Stimulated activated naive CD8-positive, alpha-beta T cell treated with anti-CD3 and anti-CD28 coated beads, Interleukin-15, Interleukin-2, amounts not matched to agents 100 ng/mL and 50 ng/mL, for 24 hours (primary cell): Measurements from ENCODE around the gene S1PR5.
"Not testable (repeated sequence)": the region's sequence is repeated elsewhere in the genome, so short reads cannot be mapped to it uniquely, and the experiment has no call there.

Experiments
- H3K27ac Mint-ChIP-seq: one replicate; pipeline ENCODE4 v1.8.0; 2021; ENCODE audit warnings: mild to moderate bottlenecking, mixed read lengths
- H3K27me3 Mint-ChIP-seq: one replicate; pipeline ENCODE4 v1.8.0; 2021; ENCODE audit warnings: mixed read lengths
- H3K36me3 Mint-ChIP-seq: one replicate; pipeline ENCODE4 v1.8.0; 2021; ENCODE audit warnings: low read depth, mixed read lengths
- H3K4me1 Mint-ChIP-seq: one replicate; pipeline ENCODE4 v1.8.0; 2021; ENCODE audit warnings: low read depth, mixed read lengths
- H3K4me3 Mint-ChIP-seq: one replicate; pipeline ENCODE4 v1.8.0; 2021; ENCODE audit warnings: mild to moderate bottlenecking, mixed read lengths
- H3K9me3 Mint-ChIP-seq: one replicate; pipeline ENCODE4 v1.8.0; 2021; ENCODE audit warnings: mixed read lengths

Gene S1PR5

GRCh38 chr19:10551698-10552301 is 34.6 kb upstream of the S1PR5 start:
- H3K4me3 Mint-ChIP-seq = no peak overlapping the region
- no peaks in the 10 kb centered on the region for H3K27me3 Mint-ChIP-seq
- H3K27ac Mint-ChIP-seq = peak overlapping the region; percentile 49
- peaks cover 52% of the 10 kb centered on the region for H3K36me3 Mint-ChIP-seq
- peaks cover 54% of the 10 kb centered on the region for H3K4me1 Mint-ChIP-seq
- H3K9me3 Mint-ChIP-seq = no peaks in the 10 kb centered on the region

GRCh38 chr19:10551006-10551405 is 33.8 kb upstream of the S1PR5 start:
- peaks cover 50% of the 10 kb centered on the region for H3K4me1 Mint-ChIP-seq
- H3K4me3 Mint-ChIP-seq, H3K9me3 Mint-ChIP-seq, H3K27me3 Mint-ChIP-seq: not testable (repeated sequence)
- peak overlapping the region; percentile 45 for H3K27ac Mint-ChIP-seq
- peaks cover 49% of the 10 kb centered on the region for H3K36me3 Mint-ChIP-seq

GRCh38 chr19:10550336-10550735 is 33.1 kb upstream of the S1PR5 start:
- Mint-ChIP-seq H3K27ac (no peak overlapping the region), H3K27me3 (no peaks in the 10 kb centered on the region), H3K4me1 (peaks cover 45% of the 10 kb centered on the region), H3K36me3 (peaks cover 45% of the 10 kb centered on the region), H3K9me3 (no peaks in the 10 kb centered on the region), H3K4me3 (no peak overlapping the region)

- Mint-ChIP-seq H3K36me3 (peaks cover 40% of the 10 kb centered on the region), H3K27me3 (no peaks in the 10 kb centered on the region), H3K9me3 (no peaks in the 10 kb centered on the region), H3K4me1 (peaks cover 44% of the 10 kb centered on the region), H3K4me3 (no peak overlapping the region), H3K27ac (no peak overlapping the region)
These were observed 32.5 kb upstream of the S1PR5 start for GRCh38 chr19:10549733-10550132.

GRCh38 chr19:10548746-10549276 is 31.6 kb upstream of the S1PR5 start:
- Mint-ChIP-seq H3K4me1 (peaks cover 40% of the 10 kb centered on the region), H3K36me3 (peaks cover 31% of the 10 kb centered on the region), H3K27me3 (no peaks in the 10 kb centered on the region), H3K4me3 (no peak overlapping the region), H3K27ac (no peak overlapping the region), H3K9me3 (no peaks in the 10 kb centered on the region)

GRCh38 chr19:10546817-10547216 is 29.6 kb upstream of the S1PR5 start:
- H3K27me3 Mint-ChIP-seq = no peaks in the 10 kb centered on the region
- peaks cover 12% of the 10 kb centered on the region for H3K36me3 Mint-ChIP-seq
- H3K27ac Mint-ChIP-seq = no peak overlapping the region
- no peaks in the 10 kb centered on the region for H3K9me3 Mint-ChIP-seq
- H3K4me1 Mint-ChIP-seq = peaks cover 20% of the 10 kb centered on the region
- H3K4me3 Mint-ChIP-seq = no peak overlapping the region

- Mint-ChIP-seq H3K4me1 (peaks cover 10% of the 10 kb centered on the region), H3K27ac (peak overlapping the region; percentile 62)
These were observed 27.6 kb upstream of the S1PR5 start for GRCh38 chr19:10544753-10545251.

GRCh38 chr19:10544242-10544752 is 27.1 kb upstream of the S1PR5 start:
- Mint-ChIP-seq H3K9me3 (no peaks in the 10 kb centered on the region), H3K4me3 (peak overlapping the region; percentile 87), H3K4me1 (peaks cover 10% of the 10 kb centered on the region), H3K27me3 (peaks cover 6% of the 10 kb centered on the region), H3K27ac (peak overlapping the region; percentile 62), H3K36me3 (peaks cover 9% of the 10 kb centered on the region)

More at GRCh38 chr19:10544753-10545251, 27.6 kb upstream of the S1PR5 start:
- H3K36me3 Mint-ChIP-seq = peaks cover 9% of the 10 kb centered on the region
- H3K27me3 Mint-ChIP-seq = peaks cover 4% of the 10 kb centered on the region
- no peaks in the 10 kb centered on the region for H3K9me3 Mint-ChIP-seq
- H3K4me3 Mint-ChIP-seq = peak overlapping the region; percentile 87

GRCh38 chr19:10543420-10544241 is 26.4 kb upstream of the S1PR5 start, which contains the start of gene ATG4D:
Gene ATG4D (plus strand): TSS chr19:10543904. CDS start chr19:10544091, 187 bp downstream.
- H3K27me3 Mint-ChIP-seq = peaks cover 9% of the 10 kb centered on the region
- H3K9me3 Mint-ChIP-seq = no peaks in the 10 kb centered on the region
- peaks cover 10% of the 10 kb centered on the region for H3K4me1 Mint-ChIP-seq
- H3K27ac Mint-ChIP-seq = peak within 1 kb of the TSS; percentile 62
- H3K4me3 Mint-ChIP-seq = peak within 1 kb of the TSS; percentile 87
- peaks cover 3% of the 10 kb centered on the region for H3K36me3 Mint-ChIP-seq

- peak overlapping the region; percentile 45 for H3K27ac Mint-ChIP-seq
- no peaks in the 10 kb centered on the region for H3K9me3 Mint-ChIP-seq
- peaks cover 13% of the 10 kb centered on the region for H3K27me3 Mint-ChIP-seq
- H3K36me3 Mint-ChIP-seq = no peaks in the 10 kb centered on the region
- H3K4me3 Mint-ChIP-seq = peak overlapping the region; percentile 78
- peaks cover 10% of the 10 kb centered on the region for H3K4me1 Mint-ChIP-seq
These were observed 25.8 kb upstream of the S1PR5 start for GRCh38 chr19:10543059-10543419.

GRCh38 chr19:10539016-10539415 is 21.8 kb upstream of the S1PR5 start:
- H3K36me3 Mint-ChIP-seq, H3K9me3 Mint-ChIP-seq, H3K4me3 Mint-ChIP-seq, H3K4me1 Mint-ChIP-seq, H3K27ac Mint-ChIP-seq: not testable (repeated sequence)
- peaks cover 16% of the 10 kb centered on the region for H3K27me3 Mint-ChIP-seq

- Mint-ChIP-seq H3K4me1 (no peaks in the 10 kb centered on the region), H3K27ac (no peak overlapping the region), H3K4me3 (no peak overlapping the region), H3K9me3 (no peaks in the 10 kb centered on the region), H3K27me3 (peaks cover 16% of the 10 kb centered on the region), H3K36me3 (no peaks in the 10 kb centered on the region)
These were observed 21.1 kb upstream of the S1PR5 start for GRCh38 chr19:10538204-10538983.

GRCh38 chr19:10537668-10538067 is 20.4 kb upstream of the S1PR5 start:
- no peaks in the 10 kb centered on the region for H3K4me1 Mint-ChIP-seq
- H3K4me3 Mint-ChIP-seq = no peak overlapping the region
- no peak overlapping the region for H3K27ac Mint-ChIP-seq
- no peaks in the 10 kb centered on the region for H3K9me3 Mint-ChIP-seq
- H3K36me3 Mint-ChIP-seq = no peaks in the 10 kb centered on the region
- H3K27me3 Mint-ChIP-seq = peaks cover 16% of the 10 kb centered on the region

- Mint-ChIP-seq H3K9me3 (no peaks in the 10 kb centered on the region), H3K4me1 (no peaks in the 10 kb centered on the region), H3K4me3 (no peak overlapping the region), H3K27me3 (peaks cover 16% of the 10 kb centered on the region), H3K27ac (no peak overlapping the region), H3K36me3 (no peaks in the 10 kb centered on the region)
These were observed 18.4 kb upstream of the S1PR5 start for GRCh38 chr19:10535613-10536012.
